ENCODE data around the gene FBXL7. TPM values are rescaled to one million over a fixed set of nuclear protein-coding genes. Genes with fewer than 3 reads are reported as not detected.

Gene FBXL7
- total and polyA plus RNA-seq, 2 of the 8 experiments (the other 6 are each of a cell fraction or from before 2014, with no cell fraction given) = 17.7 to 17.8 TPM

DNA sequence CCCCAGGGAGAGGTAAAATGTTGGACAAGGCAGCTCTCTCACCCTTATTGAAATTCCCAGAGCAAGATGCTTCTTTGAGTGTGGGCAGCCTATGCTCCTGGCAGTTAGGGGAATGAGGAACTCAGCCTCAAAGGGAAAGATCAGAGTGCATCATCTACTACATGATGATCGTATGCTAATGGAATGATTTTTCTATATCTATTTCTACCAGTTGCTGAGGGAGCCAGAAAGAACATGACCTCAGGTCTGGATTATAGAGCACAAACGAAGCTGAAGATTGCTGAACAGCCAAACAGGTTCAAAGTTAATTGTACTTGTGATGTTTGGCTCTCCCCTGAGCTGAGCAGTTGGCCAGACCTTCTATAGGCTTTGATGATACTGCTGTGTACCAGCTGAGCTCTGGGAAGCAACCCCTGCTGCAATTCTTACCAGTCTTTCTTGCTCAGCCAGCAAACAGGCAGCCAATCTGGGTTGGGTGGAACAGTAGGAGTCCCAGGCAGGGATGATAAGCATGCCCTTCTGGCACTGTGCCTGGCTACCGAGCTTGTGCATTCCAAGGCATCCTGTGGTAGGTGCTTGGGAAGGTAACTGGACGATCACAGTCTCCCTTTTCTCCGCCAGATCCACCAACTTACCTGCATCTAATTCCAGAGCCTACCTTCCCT lies 10.3 kb upstream of the FBXL7 start (continued):
- no peak for TF ChIP-seq HDAC2 (IDR thresholded peaks at IDR 0.05; ENCODE audit: borderline replicate concordance in 1 of 2, low read depth in 2 of 2, low read length in 2 of 2)
- no peak for TF ChIP-seq JUND (IDR thresholded peaks at IDR 0.05; ENCODE audit: low read length)
- TF ChIP-seq BACH1 (IDR thresholded peaks at IDR 0.05; ENCODE audit: low read length) = no peak

Data from H1 (cell line).